Measurements from ENCODE around the gene HIPK4. TPM values are rescaled to one million over a fixed set of nuclear protein-coding genes. Genes with fewer than 3 reads are reported as not detected.

Gene HIPK4
- total RNA-seq, 2 donors from 2014 or later: not detected

DNA sequence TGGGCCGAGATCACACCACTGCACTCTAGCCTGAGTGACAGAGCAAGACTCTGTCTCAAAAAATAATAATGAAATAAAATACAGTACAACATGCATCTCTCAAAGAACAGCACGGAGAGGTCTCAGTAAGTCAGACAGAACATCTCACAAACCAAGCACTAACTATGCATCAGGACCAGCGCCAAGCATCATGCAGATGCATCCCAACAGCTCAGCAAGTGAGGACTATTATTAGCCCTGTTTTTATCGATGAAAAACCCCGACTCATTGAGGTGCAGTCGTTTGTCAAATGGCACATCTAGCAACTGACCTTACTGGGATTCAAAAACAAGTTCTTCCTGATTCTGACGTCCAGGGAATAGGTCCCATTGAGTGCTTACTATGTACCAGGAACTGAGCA lies 45.6 kb downstream of the HIPK4 start:
- no peak overlapping the region for H3K27ac ChIP-seq
- ATAC-seq (no peak), DNase-seq (no peak)
- TF ChIP-seq POLR2A (IDR thresholded peaks at IDR 0.05): no peak
- TF ChIP-seq, protein P1, sequence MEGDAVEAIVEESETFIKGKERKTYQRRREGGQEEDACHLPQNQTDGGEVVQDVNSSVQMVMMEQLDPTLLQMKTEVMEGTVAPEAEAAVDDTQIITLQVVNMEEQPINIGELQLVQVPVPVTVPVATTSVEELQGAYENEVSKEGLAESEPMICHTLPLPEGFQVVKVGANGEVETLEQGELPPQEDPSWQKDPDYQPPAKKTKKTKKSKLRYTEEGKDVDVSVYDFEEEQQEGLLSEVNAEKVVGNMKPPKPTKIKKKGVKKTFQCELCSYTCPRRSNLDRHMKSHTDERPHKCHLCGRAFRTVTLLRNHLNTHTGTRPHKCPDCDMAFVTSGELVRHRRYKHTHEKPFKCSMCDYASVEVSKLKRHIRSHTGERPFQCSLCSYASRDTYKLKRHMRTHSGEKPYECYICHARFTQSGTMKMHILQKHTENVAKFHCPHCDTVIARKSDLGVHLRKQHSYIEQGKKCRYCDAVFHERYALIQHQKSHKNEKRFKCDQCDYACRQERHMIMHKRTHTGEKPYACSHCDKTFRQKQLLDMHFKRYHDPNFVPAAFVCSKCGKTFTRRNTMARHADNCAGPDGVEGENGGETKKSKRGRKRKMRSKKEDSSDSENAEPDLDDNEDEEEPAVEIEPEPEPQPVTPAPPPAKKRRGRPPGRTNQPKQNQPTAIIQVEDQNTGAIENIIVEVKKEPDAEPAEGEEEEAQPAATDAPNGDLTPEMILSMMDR (IDR thresholded peaks at IDR 0.05): no peak
- intact Hi-C loops (cut with DNase I): no loop called here
- H3K27me3 ChIP-seq: no peaks in the 10 kb centered on the region
- H3K4me3 ChIP-seq: no peak overlapping the region
- H3K4me1 ChIP-seq: peaks cover 14% of the 10 kb centered on the region
- no peaks in the 10 kb centered on the region for H3K9me3 ChIP-seq
- 70 to 80% methylated on average over 7 of the region's 7 CpGs for WGBS, 2 donors
- H3K36me3 ChIP-seq (replicated peaks in 1 of 2; ENCODE audit: insufficient read depth in 1 of 2, low read depth in 2 of 2): no peaks in the 10 kb centered on the region

DNA sequence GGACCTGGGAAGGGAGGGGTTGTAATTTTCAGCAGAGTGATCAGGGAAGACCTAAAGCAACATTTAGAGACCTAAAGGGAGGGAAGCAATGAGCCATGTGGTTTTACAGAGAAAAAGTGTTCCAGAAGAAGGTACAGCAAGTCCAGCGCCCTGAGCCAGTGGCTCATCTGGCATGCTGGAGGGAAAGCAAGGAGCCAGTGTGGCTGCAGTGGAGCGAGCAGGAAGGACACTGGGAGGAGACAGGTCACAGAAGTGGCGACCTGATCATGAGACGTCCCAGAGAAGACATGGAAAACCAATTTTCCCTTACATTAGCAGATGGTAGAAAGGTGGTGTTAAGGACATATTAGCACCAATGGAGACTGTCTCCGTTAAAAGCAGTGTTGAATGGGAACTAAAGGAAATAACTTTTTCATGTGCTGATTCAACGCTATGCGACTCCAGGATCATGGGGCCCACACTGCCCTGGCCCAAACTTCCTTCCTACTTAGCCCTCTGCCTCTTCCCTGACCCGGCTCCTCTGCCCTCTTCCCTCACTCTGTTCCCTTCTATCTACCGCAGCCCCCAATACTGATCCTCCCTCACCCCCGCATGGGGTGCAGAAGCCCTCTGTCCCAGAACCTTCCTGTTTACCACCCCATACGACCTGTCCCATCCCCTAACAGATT lies 47.2 kb downstream of the HIPK4 start:
- Histone ChIP-seq H3K27ac (no peak overlapping the region), H3K36me3 (replicated peaks in 1 of 2; ENCODE audit: insufficient read depth in 1 of 2, low read depth in 2 of 2) (no peaks in the 10 kb centered on the region), H3K27me3 (no peaks in the 10 kb centered on the region), H3K9me3 (no peaks in the 10 kb centered on the region), H3K4me3 (no peak overlapping the region), H3K4me1 (peaks cover 8% of the 10 kb centered on the region)
- DNase-seq: no peak
- intact Hi-C loops (cut with DNase I): no loop called here
- TF ChIP-seq, protein P1 (IDR thresholded peaks at IDR 0.05): no peak
- TF ChIP-seq POLR2A (IDR thresholded peaks at IDR 0.05): no peak
- 82 to 90% methylated on average over 11 of the region's 11 CpGs for WGBS, 2 donors
- ATAC-seq: no peak

DNA sequence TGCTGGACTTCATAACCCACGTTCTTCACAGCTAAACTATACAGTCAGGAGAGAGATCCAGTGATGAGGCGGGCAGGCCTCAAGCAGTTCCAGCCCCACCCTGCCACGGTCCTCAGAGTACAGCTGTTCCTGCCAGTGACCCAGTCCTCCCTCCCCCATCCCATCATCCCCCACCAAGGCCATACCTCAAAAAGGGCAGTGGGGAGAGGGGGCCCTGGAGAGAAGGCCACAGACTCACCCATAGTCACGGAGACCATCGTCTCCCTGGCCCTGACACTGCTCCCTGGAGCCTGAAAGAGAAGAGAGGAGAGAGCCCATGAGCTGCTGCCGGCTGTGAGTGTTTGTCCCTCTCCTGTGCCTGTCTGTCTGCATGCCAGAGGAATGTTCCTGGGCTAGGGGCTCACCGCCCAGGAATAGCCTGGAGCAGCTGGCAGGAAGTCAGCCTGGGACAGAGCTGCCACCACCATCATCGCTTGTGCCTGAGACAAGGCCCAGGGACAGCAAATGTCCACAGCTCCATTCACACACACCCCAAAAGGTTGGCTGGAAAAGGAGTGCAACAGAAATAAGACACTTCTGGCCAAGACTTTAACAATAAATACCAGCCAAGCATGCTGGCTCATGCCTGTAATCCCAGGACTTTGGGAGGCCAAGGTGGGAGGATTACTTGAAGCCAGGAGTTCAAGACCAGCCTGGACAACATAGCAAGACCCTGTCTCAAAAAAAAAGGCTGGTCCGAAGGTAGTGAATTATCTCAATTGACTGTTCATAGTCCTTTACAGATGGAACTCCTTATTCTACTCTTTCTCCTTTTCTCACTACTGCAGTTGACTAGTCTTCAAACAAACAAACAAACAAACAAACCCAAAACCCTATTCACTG lies 48.1 kb downstream of the HIPK4 start:
- no peak overlapping the region for H3K27ac ChIP-seq
- intact Hi-C loops (cut with DNase I): no loop called here
- DNase-seq (no peak), ATAC-seq (no peak)
- 86 to 92% methylated on average over 5 to 9 of the region's 9 CpGs for WGBS, 2 donors
- no peaks in the 10 kb centered on the region for H3K36me3 ChIP-seq (replicated peaks in 1 of 2; ENCODE audit: insufficient read depth in 1 of 2, low read depth in 2 of 2)
- H3K4me3 ChIP-seq: no peak overlapping the region
- H3K27me3 ChIP-seq: no peaks in the 10 kb centered on the region
- no peaks in the 10 kb centered on the region for H3K4me1 ChIP-seq
- TF ChIP-seq, protein P1 (IDR thresholded peaks at IDR 0.05): no peak
- TF ChIP-seq POLR2A (IDR thresholded peaks at IDR 0.05): no peak
- no peaks in the 10 kb centered on the region for H3K9me3 ChIP-seq

DNA sequence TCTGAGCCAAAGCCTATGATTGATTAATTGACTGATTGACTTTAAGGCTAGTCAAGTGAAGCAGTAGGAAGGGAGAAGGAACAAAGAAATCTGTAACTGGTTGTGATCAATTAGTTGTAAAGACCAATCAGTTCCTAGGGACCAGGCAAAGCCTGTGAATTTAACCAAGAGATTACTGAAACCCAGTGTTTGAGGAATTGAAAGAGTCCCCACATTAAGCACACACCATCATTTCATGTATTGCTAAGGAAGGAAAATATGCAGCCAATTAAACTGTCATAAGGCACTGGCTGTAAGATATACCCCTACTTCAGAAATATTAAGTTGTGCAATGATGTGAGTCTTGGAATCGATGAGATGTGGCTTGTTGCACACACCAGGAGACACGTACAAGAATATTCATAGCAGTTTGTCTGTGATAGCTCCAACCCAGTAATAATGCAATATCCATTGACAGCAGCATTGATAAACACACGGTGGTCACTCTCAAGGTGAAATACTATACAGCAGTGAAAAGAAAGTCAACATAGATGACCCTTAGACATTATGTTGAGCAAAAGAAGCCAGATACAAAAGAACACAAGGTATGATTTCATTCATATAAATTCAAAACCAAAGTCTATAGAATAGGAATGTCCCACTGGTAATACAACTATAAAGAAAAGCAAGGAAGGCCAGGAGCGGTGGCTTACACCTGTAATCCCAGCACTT lies 50.8 kb downstream of the HIPK4 start:
- H3K9me3 ChIP-seq: no peaks in the 10 kb centered on the region
- no peak overlapping the region for H3K4me3 ChIP-seq
- 94 to 97% methylated on average over 4 of the region's 4 CpGs for WGBS, 2 donors
- H3K4me1 ChIP-seq: no peaks in the 10 kb centered on the region
- no peak overlapping the region for H3K27ac ChIP-seq
- ATAC-seq: no peak
- no peaks in the 10 kb centered on the region for H3K27me3 ChIP-seq
- no peaks in the 10 kb centered on the region for H3K36me3 ChIP-seq (replicated peaks in 1 of 2; ENCODE audit: insufficient read depth in 1 of 2, low read depth in 2 of 2)
- intact Hi-C loops (cut with DNase I): no loop called here
- DNase-seq: no peak
- TF ChIP-seq, protein P1 (IDR thresholded peaks at IDR 0.05): no peak
- TF ChIP-seq POLR2A (IDR thresholded peaks at IDR 0.05): no peak
